Prostate gland (tissue), 2 donors: ENCODE measurements around the gene FKBP3. TPM values are rescaled to one million over a fixed set of nuclear protein-coding genes. Genes with fewer than 3 reads are reported as not detected.
"Not testable (repeated sequence)": the region's sequence is repeated elsewhere in the genome, so short reads cannot be mapped to it uniquely, and the experiment has no call there.

ENCODE experiments used
- DNase-seq: peaks from one replicate; pipeline ENCODE4 v3.0.0-alpha.2; 2019; ENCODE audit warnings: low spot score
- H3K27ac ChIP-seq, 2 donors: fragments of 200-600 bp; sonication (generic); 2 replicates each; pipeline ENCODE4 v1.5.1; 2017 to 2019
- H3K27me3 ChIP-seq: fragments of 200-600 bp; sonication (generic); replicated peaks from 2 replicates; pipeline ENCODE4 v1.5.1; 2019; ENCODE audit not compliant: insufficient read depth
- H3K36me3 ChIP-seq, 2 donors: fragments of 200-600 bp; sonication (generic); 1 replicate in 1 of 2; 2 replicates in 1 of 2; pipeline versions ENCODE4 v1.5.1 to v1.8.1; 2017 to 2019
- H3K4me1 ChIP-seq: fragments of 200-600 bp; sonication (generic); replicated peaks from 2 replicates; pipeline ENCODE4 v1.5.1; 2019
- H3K4me3 ChIP-seq, 2 donors: fragments of 200-600 bp; sonication (generic); 2 replicates each; pipeline ENCODE4 v1.5.1; 2017 to 2019
- H3K9me3 ChIP-seq: fragments of 200-600 bp; sonication (generic); 2 replicates; pipeline ENCODE4 v1.5.1; 2017
- POLR2A ChIP-seq: fragments of 450-650 bp; IDR thresholded peaks from one replicate; pipeline ENCODE4 v1.6.1; 2016; ENCODE audit warnings: antibody characterized with exemption, mild to moderate bottlenecking
- POLR2AphosphoS5 ChIP-seq: sonication (generic); formaldehyde crosslinking; IDR thresholded peaks from one replicate; pipeline ENCODE4 v1.6.1; 2017; ENCODE audit warnings: antibody characterized with exemption
- WGBS: methylation state at CpG from one replicate; pipeline ENCODE4 v1.1.5; 2018; 5-methylcytosine and 5-hydroxymethylcytosine counted together
- intact Hi-C: fragments of 100-400 bp; cut with DNase I; formaldehyde crosslinking; loops from one replicate; pipeline ENCODE4 v1.14.2; 2022
- total RNA-seq, 2 donors: library from RNA; depleted of rRNA; stranded (reverse); fragments of >200 nt; gene quantifications; one replicate each; pipeline ENCODE4 v1.1.0, GENCODE V29; 2016
- TF ChIP-seq, protein P1 (sequence below), 4 experiments: fragments of 200-600 bp in 2 of 4; fragments of 450-650 bp in 2 of 4; sonication (generic) in 2 of 4; IDR thresholded peaks; 1 replicate in 3 of 4; 2 replicates in 1 of 4; pipeline ENCODE4 v1.5.1; 2016 to 2019; ENCODE audit warnings: antibody characterized with exemption in 4 of 4, mild to moderate bottlenecking in 2 of 4, moderate library complexity in 2 of 4

FKBP3 gene
- total RNA-seq, 2 donors from 2014 or later, result 40.4 to 46.7 TPM

- Histone ChIP-seq H3K27me3 (no peaks in the 10 kb centered on the region), H3K9me3 (no peaks in the 10 kb centered on the region), H3K4me1 (peaks cover 6% of the 10 kb centered on the region), H3K36me3 (no peaks in the 10 kb centered on the region), H3K27ac (no peak overlapping the region), H3K4me3 (no peak overlapping the region)
- WGBS, result 84% methylated on average over 2 of the region's 2 CpGs
- TF ChIP-seq POLR2AphosphoS5, result no peak
- TF ChIP-seq, protein P1, sequence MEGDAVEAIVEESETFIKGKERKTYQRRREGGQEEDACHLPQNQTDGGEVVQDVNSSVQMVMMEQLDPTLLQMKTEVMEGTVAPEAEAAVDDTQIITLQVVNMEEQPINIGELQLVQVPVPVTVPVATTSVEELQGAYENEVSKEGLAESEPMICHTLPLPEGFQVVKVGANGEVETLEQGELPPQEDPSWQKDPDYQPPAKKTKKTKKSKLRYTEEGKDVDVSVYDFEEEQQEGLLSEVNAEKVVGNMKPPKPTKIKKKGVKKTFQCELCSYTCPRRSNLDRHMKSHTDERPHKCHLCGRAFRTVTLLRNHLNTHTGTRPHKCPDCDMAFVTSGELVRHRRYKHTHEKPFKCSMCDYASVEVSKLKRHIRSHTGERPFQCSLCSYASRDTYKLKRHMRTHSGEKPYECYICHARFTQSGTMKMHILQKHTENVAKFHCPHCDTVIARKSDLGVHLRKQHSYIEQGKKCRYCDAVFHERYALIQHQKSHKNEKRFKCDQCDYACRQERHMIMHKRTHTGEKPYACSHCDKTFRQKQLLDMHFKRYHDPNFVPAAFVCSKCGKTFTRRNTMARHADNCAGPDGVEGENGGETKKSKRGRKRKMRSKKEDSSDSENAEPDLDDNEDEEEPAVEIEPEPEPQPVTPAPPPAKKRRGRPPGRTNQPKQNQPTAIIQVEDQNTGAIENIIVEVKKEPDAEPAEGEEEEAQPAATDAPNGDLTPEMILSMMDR (IDR thresholded peaks at IDR 0.05), result no peak
- no peak for TF ChIP-seq POLR2A
- DNase-seq, result no peak
- intact Hi-C loops, result loop anchor here (5.0 to 10.0 kb wide), 2 partner anchors 52 to 185 kb away; partner anchors contain the start of genes FANCM and FKBP3
Measured at GRCh38 chr14:45082420-45082819, 51.9 kb downstream of the FKBP3 start.

DNA sequence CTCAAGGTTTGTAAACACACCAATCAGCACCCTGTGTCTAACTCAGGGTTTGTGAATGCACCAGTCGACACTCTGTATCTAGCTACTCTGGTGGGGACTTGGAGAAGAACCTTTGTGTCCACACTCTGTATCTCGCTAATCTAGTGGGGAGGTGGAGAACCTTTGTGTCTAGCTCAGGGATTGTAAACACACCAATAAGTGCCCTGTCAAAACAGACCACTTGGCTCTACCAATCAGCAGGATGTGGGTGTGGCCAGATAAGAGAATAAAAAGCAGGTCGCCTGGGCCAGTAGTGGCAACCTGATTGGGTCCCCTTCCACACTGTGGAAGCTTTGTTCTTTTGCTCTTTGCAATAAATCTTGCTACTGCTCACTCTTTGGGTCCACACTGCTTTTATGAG is 53.2 kb downstream of the FKBP3 start:
- intact Hi-C loops, result loop anchor here (5.0 to 10.0 kb wide), 2 partner anchors 54 to 184 kb away; partner anchors contain the start of genes FANCM and FKBP3
- H3K36me3 ChIP-seq, H3K4me1 ChIP-seq, H3K4me3 ChIP-seq, H3K27me3 ChIP-seq, H3K9me3 ChIP-seq, DNase-seq, H3K27ac ChIP-seq: not testable (repeated sequence)
- 82% methylated on average over 3 of the region's 3 CpGs for WGBS

- H3K27ac ChIP-seq, H3K4me3 ChIP-seq, H3K4me1 ChIP-seq, DNase-seq, H3K27me3 ChIP-seq, H3K36me3 ChIP-seq, H3K9me3 ChIP-seq: not testable (repeated sequence)
- intact Hi-C loops, result loop anchor here (5.0 to 10.0 kb wide), 2 partner anchors 54 to 183 kb away; partner anchors contain the start of genes FANCM and FKBP3
- WGBS, result 97% methylated on average over 35 of the region's 40 CpGs
Measured at GRCh38 chr14:45080416-45080968, 53.8 kb downstream of the FKBP3 start.

GRCh38 chr14:45078323-45078722 is 56.0 kb downstream of the FKBP3 start:
- no peak overlapping the region for H3K4me3 ChIP-seq
- no peaks in the 10 kb centered on the region for H3K9me3 ChIP-seq
- no peak overlapping the region for H3K27ac ChIP-seq
- intact Hi-C loops, result no loop called here
- TF ChIP-seq POLR2A, result no peak
- TF ChIP-seq, protein P1 (IDR thresholded peaks at IDR 0.05), result no peak
- no peak for TF ChIP-seq POLR2AphosphoS5
- H3K4me1 ChIP-seq, result no peaks in the 10 kb centered on the region
- no peaks in the 10 kb centered on the region for H3K27me3 ChIP-seq
- DNase-seq, result no peak
- 95% methylated on average over 1 of the region's 1 CpG for WGBS
- H3K36me3 ChIP-seq, result no peaks in the 10 kb centered on the region

DNA sequence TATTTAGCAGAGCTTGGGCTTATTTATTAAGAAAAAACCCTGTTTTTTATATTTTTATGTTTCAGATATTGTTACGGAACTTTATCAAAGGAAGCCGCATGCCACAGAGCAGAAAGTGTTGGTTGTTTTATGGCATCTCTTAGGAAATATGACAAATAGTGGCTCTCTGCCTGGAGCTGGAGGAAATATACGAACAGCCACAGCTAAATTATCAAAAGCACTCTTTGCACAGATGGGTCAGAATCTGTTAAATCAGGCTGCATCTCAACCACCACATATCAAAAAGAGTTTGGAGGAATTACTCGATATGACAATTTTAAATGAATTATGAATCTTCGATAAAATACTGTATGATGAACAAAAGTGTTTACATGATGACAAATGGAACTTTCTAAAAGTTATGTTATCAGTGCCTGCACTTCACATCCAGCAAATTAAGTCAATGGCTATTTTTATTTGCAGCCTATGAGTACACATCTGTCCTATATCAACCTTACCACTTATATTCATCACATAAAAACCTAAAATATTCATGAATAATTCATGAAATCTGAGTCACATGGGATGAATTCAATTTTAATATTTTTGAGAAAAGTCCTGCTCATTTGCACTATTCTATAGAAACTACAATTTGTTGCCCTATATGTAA is 60.9 kb downstream of the FKBP3 start:
- H3K27me3 ChIP-seq, result no peaks in the 10 kb centered on the region
- no peak overlapping the region for H3K4me3 ChIP-seq
- TF ChIP-seq POLR2A (no peak), POLR2AphosphoS5 (no peak)
- TF ChIP-seq, protein P1 (IDR thresholded peaks at IDR 0.05), result no peak
- no peaks in the 10 kb centered on the region for H3K4me1 ChIP-seq
- no peak for DNase-seq
- H3K36me3 ChIP-seq, result no peaks in the 10 kb centered on the region
- intact Hi-C loops, result no loop called here
- no peak overlapping the region for H3K27ac ChIP-seq
- no peaks in the 10 kb centered on the region for H3K9me3 ChIP-seq
- 89% methylated on average over 5 of the region's 5 CpGs for WGBS

GRCh38 chr14:45072126-45072525 is 62.2 kb downstream of the FKBP3 start:
- H3K36me3 ChIP-seq, result no peaks in the 10 kb centered on the region
- 94% methylated on average over 6 of the region's 6 CpGs for WGBS
- no peak overlapping the region for H3K27ac ChIP-seq
- no peak overlapping the region for H3K4me3 ChIP-seq
- H3K27me3 ChIP-seq, result no peaks in the 10 kb centered on the region
- H3K4me1 ChIP-seq, result no peaks in the 10 kb centered on the region
- no peak for DNase-seq
- TF ChIP-seq, protein P1 (IDR thresholded peaks at IDR 0.05), result no peak
- TF ChIP-seq POLR2AphosphoS5 (no peak), POLR2A (no peak)
- no peaks in the 10 kb centered on the region for H3K9me3 ChIP-seq
- intact Hi-C loops, result no loop called here
